ENCODE results near the gene SRSF2. TPM values are rescaled to one million over a fixed set of nuclear protein-coding genes. Genes with fewer than 3 reads are reported as not detected.
"Not testable (repeated sequence)": the region's sequence is repeated elsewhere in the genome, so short reads cannot be mapped to it uniquely, and the experiment has no call there.

Gene SRSF2
- total and polyA plus RNA-seq, 11 donors: 67.0 to 155 (median 79.5) TPM

DNA sequence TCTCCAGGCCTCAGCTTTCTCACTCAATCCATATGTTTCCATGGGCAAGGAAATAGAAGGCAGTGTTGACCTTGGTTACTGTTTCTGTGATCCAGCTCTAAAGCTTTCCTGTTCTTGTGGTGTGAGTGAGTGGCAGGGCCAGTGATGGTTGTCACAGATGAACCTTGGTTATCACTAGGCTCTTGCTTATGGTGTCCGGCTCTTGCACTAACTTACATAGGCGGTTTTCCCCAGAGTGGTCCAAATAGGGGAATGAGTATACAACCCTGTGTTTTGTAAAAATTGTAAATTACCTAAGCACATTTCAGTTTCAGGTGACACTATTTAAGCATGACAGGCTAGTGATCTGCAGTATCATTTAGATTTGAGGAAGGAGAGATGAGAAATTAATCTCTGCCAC, 7.6 kb upstream of the SRSF2 start:
- Histone ChIP-seq H3K4me1 (peaks cover 0 to 51% (median 18%) of the 10 kb centered on the region in 12 donors), H3K36me3 (peaks cover 0 to 78% (median 70%) of the 10 kb centered on the region in 9 donors), H3K9me3 (no peaks in the 10 kb centered on the region), H3K4me3 (no peak overlapping the region), H3K27me3 (no peaks in the 10 kb centered on the region), H3K27ac (peak overlapping the region in 9 of 12 donors; percentile 11 to 47 (median 30))
- WGBS, 4 donors: 70 to 84% (median 76%) methylated on average over 2 of the region's 2 CpGs
- intact Hi-C loops (cut with DNase I): no loop called here
- no peak for TF ChIP-seq POLR2A (IDR thresholded peaks at IDR 0.05)
- TF ChIP-seq, protein P1, sequence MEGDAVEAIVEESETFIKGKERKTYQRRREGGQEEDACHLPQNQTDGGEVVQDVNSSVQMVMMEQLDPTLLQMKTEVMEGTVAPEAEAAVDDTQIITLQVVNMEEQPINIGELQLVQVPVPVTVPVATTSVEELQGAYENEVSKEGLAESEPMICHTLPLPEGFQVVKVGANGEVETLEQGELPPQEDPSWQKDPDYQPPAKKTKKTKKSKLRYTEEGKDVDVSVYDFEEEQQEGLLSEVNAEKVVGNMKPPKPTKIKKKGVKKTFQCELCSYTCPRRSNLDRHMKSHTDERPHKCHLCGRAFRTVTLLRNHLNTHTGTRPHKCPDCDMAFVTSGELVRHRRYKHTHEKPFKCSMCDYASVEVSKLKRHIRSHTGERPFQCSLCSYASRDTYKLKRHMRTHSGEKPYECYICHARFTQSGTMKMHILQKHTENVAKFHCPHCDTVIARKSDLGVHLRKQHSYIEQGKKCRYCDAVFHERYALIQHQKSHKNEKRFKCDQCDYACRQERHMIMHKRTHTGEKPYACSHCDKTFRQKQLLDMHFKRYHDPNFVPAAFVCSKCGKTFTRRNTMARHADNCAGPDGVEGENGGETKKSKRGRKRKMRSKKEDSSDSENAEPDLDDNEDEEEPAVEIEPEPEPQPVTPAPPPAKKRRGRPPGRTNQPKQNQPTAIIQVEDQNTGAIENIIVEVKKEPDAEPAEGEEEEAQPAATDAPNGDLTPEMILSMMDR (IDR thresholded peaks at IDR 0.05): no peak
- DNase-seq (no peak), ATAC-seq (peak in 3 of 4 donors; percentile 5 to 27 (median 6))

DNA sequence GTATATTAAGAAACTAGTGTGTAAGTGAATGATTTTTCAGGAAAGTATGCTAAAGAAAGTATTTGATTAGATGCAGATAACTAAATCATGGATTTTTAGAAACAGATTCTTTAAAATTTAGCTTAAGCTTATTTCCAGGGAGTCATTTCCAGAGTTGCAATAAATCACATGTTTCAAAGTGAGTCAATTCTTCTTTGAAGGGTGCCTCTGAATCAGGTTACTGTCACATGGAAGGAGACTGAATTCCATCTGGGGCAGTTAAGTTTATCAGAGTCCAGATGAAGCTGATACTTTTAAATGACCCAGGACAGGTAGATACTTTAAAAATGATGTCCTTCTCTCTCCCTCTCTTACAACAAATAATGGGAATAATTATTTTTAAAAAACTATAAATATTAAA, 5.8 kb upstream of the SRSF2 start:
- intact Hi-C loops (cut with DNase I): no loop called here
- Histone ChIP-seq H3K27me3 (no peaks in the 10 kb centered on the region), H3K4me1 (peaks cover 0 to 53% (median 28%) of the 10 kb centered on the region in 12 donors), H3K36me3 (peaks cover 0 to 65% (median 58%) of the 10 kb centered on the region in 9 donors), H3K27ac (peak overlapping the region in 1 of 12 donors; percentile 29), H3K4me3 (no peak overlapping the region), H3K9me3 (no peaks in the 10 kb centered on the region)
- DNase-seq (no peak), ATAC-seq (no peak)
- no peak for TF ChIP-seq POLR2A (IDR thresholded peaks at IDR 0.05)
- TF ChIP-seq, protein P1 (IDR thresholded peaks at IDR 0.05): no peak

DNA sequence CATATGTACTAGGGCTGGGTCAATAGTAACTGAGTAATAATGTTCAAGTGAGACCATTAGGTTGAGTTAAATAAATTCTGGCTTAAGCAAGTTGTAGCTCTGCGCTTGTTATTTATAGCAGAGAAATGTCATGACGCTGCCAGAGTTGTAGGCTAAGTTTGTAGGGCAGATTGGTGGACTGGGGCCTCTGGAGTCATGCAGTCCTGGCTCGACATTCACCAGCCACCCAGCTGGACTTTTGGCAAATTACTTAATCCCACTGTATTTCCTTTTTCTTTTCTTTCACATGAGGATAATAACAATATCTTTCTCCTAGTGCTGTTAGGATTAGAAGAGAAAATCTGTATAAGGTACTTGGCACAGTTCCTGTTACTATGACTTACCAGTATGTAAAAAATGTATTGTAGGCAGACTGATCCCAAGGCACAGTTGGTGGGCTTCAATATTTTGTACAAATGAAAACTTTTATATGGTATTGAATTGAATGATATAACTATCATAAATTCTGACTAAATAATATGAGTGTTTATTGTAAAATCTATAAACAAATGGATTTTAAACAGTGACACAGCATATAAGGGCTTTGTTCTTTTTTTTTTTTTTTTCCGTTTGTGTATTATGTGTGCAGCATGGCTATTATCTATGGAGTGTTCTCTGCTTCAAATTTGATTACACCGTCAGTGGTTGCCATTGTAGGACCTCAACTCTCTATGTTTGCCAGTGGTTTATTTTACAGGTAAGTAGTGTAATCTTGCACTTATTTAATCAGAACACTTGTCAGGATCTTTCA, 3.4 kb upstream of the SRSF2 start:
- intact Hi-C loops (cut with DNase I): no loop called here
- H3K27ac ChIP-seq: peak overlapping the region; percentile 67 to 100 (median 99)
- H3K27me3 ChIP-seq: no peaks in the 10 kb centered on the region
- DNase-seq (peak in 4 of 5 donors; percentile 43 to 69 (median 58)), ATAC-seq (peak; percentile 4 to 25 (median 8))
- no peaks in the 10 kb centered on the region for H3K9me3 ChIP-seq
- WGBS, 4 donors: 40 to 46% (median 41%) methylated on average over 5 of the region's 5 CpGs
- TF ChIP-seq, protein P1 (IDR thresholded peaks at IDR 0.05): no peak
- no peak for TF ChIP-seq POLR2A (IDR thresholded peaks at IDR 0.05)
- H3K36me3 ChIP-seq: peaks cover 0 to 55% (median 49%) of the 10 kb centered on the region in 9 donors
- H3K4me3 ChIP-seq: peak overlapping the region in 8 of 12 donors; percentile 71 to 97 (median 94)
- H3K4me1 ChIP-seq: peaks cover 0 to 55% (median 26%) of the 10 kb centered on the region in 12 donors

DNA sequence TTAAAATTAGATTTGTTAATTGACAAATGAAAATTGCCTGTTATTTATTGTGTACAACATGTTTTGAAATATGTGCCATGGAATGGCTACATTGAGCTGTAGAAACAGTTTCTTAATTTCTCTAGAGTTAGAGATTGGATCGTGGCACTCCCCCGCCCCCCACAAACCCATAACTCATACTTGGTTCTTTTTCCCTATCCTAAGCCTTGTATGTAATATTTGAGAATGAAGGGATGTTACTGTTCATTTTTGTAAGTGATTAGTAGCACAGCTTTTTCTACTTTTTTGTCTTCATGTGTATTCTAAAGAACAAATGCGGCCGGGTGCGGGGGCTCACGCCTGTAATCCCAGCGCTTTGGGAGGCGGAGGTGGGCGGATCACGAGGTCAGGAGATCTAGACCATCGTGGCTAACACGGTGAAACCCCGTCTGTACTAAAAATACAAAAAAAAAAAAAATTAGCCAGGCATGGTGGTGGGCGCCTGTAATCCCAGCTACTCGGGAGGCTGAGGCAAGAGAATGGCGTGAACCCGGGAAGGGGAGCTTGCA, 2.5 kb upstream of the SRSF2 start:
- Histone ChIP-seq H3K27ac (peak overlapping the region; percentile 67 to 100 (median 99)), H3K36me3 (peaks cover 0 to 55% (median 49%) of the 10 kb centered on the region in 9 donors), H3K4me3 (peak overlapping the region in 10 of 12 donors; percentile 71 to 100 (median 94)), H3K4me1 (peaks cover 0 to 62% (median 33%) of the 10 kb centered on the region in 12 donors)
- DNase-seq, H3K9me3 ChIP-seq, H3K27me3 ChIP-seq, ATAC-seq: not testable (repeated sequence)
- intact Hi-C loops (cut with DNase I): loop anchor here in 1 of 10 donors (10.0 kb wide), 1 partner anchor 55 kb away; no protein-coding TSS in a partner anchor
- WGBS, 4 donors: 71 to 81% (median 78%) methylated on average over 17 of the region's 17 CpGs
